HuH-7 (cell line): Measurements from ENCODE around the gene PCDH17.

ENCODE experiments used
- DNase-seq: peaks from one replicate; pipeline ENCODE4 v3.0.0; 2011; ENCODE audit warnings: low spot score

Gene PCDH17

DNA sequence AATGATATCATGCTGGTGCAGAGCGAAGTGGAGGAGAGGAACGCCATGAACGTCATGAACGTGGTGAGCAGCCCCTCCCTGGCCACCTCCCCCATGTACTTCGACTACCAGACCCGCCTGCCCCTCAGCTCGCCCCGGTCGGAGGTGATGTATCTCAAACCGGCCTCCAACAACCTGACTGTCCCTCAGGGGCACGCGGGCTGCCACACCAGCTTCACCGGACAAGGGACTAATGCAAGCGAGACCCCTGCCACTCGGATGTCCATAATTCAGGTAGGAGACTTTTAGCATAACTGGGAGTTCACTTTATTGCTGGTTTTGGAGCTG is 3.3 kb downstream of the PCDH17 start:
- DNase-seq, result no peak

DNA sequence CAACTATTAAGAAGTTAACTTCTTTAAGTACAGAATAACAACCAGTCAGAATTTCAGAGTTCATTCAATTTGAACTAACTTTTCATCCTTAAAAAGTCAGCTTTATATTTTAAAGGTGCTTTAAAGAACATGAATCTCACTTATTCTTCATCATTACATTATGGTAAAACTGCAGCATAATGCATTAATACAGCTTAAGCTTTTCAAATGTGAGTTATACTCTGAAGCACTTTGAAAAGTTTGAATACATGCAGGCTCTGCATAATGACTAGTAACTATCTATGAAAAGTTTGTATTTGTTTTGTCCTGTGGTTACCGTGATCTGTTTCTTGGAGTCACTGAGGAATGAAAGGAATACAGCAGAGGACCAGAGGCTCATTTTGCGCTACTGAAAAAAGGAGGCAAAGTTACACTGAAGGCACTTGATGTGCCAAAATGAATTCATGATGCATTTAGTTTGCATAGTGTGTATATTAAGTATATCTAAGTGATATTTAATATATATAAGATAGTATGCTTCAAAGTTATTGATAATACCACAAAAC is 4.1 kb downstream of the PCDH17 start:
- no peak for DNase-seq

DNA sequence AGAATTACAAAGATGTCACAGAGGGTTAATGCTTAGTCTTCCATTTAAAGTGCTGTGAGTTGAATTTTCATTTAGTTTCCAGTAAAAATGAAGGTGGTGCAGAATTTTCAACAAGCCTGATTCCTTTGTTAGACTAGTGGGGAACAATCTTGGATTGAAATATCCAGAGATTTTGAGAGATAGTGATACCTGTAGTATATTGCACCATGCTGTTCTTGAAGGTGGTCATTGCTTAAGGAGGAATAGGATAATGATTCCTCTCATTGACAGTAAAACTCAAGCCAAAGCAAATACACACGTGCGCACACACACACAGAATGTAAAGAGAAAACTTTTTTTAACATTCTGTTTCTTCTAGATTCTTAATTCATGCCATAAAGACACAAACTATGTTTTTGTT is 5.3 kb downstream of the PCDH17 start:
- DNase-seq, result no peak

DNA sequence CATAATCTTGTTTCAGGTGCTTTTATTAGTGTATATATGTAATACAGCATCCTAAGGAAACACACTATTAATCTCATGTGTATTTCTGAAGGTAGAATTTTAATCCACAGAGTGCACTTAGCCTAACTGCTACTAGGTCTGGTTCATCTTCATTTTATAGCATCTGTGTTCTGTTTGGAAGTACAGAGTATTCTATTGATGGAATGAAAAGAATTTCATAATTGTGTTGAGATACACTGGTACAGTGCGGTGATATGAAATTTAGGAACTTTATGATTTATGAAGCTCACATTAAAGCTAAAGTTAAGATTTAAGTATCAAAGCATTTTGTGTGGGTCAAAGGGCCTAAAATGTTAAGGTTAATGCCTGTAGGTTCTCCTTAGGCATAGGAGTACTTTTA is 6.0 kb downstream of the PCDH17 start:
- DNase-seq, result no peak

DNA sequence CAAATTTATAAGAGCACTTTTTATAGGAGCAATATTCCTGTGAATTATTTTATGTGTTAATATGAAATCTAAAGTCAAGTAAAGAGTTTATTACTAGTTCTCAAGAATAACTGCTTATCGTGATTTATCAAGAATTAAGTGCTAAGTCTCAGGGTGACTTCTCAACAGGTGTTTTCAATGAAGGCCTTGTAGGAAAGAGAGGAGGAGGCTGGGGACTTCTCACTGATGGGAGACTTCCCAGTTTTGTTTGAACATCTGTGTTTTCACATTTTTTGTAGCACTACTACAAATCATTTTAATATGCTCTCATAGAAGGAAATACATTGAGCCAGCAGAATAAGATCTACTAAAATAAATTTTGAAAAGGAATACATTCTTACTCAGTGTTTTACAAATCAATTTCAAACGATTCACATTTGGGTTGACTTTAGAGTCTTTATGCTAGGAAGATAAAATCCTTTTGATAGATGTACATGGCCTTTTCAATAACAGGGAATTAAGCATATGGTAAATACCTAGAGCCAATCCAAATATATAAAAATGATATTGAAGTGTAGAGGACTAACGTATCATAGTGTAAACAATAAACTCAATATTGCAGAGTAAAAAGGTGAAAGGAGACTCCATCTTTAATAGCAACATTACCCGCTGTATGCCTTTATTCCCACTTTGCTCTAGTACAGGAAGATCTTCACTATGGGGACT is 6.8 kb downstream of the PCDH17 start:
- no peak for DNase-seq

DNA sequence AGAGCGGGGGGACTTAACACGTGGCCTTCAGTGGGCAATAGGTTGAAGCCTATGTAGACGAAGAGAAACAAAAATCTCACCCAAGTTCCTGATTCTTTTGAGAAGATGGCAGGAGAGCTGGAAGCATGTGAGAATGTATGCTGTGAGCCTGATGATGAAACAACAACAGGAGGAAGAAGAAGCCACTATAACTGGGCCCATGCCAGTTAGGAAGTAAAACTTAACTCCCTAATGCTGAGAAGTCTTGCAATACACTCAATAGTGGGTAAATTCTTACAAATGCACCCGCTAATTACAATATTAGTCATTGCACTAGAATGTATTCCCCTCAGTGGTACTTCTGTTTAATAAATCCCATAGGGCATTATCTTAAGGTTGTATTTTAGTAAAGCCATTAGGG is 9.1 kb downstream of the PCDH17 start:
- no peak for DNase-seq

DNA sequence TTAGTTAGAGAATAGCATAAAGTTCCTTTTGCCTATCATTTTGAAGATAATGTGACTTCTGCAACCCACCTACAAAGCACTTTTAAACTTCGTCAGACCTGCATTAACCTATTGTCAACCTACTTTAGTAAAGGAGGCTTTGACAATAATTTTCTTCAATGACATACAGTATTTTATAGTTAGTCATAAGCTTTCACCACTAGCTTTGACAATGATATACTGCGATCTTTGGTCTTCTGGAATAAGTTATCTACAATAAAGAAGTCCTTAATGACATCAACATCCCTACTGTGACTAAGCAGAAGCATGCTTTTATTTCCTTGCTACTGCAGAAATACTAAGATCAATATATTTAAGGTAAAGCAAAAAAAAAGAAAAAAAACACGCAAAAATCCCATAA is 9.5 kb downstream of the PCDH17 start:
- no peak for DNase-seq

DNA sequence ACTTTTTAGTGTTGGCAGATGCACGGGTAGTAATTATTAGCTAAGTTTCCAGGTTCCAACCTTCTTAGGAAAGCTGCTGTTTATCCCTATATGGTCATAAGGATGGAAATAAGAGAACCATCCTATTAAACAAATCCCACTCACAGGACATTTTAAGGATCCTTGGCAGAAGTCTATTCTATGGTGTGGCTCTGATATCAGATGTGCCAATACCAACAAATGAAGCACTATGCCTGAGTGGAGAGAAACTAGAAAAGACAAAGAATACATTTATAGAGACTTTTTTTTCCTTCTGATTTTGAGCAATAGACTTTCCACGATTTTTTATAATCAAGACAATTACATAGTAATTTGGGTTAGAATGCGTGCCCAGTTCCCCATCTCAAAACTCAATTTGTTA is 12.6 kb downstream of the PCDH17 start:
- DNase-seq, result no peak

DNA sequence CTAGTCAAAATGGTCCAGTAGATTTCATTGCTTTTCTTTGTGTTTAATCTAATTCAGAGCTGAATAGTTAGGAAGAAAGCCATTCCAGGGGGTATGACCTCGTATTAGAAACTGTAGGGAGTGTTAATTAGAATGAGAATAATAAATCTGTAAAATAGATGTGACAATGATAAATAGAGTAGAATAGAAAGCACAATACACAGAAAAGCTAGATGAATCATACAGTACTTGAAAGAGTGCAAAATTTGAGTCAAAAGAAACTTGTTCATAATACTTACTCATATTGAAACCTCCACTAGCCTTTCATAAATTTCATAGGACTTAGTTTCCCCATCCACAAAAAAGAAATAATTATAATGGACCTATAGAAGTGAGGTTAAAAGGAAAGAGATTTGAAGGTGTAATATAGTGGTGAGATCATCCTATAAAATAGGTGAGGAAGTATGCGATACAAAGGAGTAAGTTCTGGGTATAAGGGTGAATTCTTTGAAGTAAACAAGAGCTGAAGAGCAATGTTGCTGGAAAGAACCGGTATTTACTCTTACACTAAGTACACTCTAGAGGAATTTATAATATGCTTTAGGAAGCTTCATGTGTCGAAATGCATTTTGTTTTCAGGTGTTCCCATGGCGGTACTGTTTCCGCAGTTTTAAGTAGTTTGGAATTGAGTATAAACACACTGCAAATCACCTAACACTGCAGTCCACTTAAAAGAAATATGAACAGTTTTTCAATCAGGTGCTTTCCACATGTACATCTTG is 21.9 kb downstream of the PCDH17 start:
- no peak for DNase-seq

DNA sequence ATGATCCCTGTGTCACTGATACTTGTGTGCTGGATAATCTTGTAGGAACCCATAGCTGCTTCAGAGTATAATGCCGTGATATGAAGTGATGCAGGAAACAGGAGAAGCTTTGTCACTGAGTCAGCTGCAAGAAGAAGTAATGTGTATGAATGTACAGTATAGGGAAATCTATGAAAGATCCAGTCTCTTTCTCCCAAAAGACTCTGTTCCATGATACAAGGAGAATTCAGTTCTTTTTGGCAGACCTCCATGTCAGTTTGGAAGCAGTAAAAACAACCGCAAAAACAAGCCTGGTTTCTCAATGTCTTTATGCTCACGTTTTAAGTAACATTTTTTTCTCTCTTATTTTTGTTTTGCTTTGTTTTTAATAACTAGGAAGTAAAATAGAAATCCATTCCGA is 33.9 kb downstream of the PCDH17 start:
- DNase-seq, result no peak

DNA sequence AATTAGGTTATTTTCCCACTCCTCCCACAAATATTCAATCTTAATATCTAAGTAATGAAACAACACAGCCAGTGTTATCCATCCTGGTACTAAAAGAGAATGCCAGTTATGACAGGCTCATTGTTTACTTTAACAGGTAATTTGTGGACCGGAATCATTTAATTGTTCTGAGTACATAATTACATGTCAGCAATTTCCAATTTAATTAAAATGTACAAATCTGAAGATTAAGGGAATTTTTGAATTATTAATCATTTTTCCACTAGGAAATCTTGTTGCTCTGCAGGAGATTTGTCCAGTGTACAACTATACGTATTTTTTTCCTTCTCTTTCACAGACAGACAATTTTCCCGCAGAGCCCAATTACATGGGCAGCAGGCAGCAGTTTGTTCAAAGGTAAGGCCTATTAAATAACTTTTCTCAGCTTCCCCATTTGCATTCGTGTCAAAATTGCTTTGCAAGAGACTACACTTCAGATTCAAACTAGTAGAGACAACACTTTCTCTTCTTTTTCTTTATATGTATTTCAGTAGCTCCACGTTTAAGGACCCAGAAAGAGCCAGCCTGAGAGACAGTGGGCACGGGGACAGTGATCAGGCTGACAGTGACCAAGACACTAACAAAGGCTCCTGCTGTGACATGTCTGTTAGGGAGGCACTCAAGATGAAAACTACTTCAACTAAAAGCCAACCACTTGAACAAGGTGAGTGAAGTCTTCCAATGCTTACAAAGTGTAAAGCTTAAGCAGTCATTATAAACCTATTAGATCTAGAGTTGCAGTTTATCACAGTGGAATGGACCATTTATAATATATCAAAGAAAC is 34.8 kb downstream of the PCDH17 start:
- DNase-seq, result no peak

DNA sequence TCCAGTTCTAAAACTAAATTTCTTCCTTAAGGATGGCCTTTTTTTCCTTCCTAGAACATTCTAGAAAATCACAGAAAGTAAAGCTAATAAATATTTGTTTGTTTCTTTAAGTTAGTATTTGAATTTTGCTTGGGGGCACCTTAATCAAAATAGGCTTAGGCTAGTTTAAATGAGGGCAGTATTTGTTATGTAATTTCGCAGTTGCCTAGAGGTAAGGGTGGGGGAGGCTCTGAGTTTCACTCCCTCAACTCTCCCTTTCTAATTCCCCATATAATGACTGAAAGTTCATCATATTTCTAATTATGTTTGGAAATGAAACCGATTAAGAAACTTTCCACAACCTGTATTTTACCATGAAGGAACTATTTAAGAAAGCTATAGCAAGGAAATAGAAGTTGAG is 40.6 kb downstream of the PCDH17 start:
- DNase-seq, result no peak

DNA sequence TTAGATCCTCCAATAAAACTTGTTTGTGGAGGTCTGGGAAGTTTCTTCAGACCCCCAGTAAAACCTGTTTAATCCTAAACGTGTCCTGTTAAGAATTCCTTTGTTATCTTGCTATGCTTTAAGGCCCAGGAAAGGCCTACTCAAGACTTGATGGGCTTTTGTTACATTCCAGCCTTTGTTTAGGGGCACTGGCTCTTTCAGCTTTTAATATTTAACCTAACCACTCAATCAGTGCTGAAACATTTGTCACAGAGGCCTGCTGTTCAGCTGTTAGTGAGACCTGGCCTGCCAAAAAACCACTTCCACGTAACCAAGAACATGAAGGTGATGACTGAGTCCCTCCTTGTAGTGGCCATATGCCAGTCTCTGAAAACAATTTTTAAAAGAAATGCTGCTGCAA is 41.7 kb downstream of the PCDH17 start:
- no peak for DNase-seq

DNA sequence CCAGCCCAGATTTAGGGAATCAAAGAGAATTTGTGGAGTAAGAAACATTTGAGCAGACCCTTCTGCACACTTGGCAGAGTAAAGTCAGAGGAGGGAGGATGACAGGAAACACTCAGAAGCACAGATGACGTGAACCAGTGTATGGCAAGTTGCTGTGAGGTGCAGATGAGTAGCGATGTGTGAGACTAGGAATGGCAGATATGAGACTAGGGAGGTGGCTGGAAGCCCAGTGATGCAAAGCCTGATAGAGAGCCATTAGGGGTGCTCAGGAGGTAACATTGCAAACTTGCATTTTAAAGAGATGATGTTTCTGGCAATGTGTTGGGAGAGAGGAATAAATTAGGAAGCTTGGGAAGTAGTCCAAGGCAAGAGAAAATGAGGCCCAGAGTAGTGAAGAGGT is 44.0 kb downstream of the PCDH17 start:
- no peak for DNase-seq

DNA sequence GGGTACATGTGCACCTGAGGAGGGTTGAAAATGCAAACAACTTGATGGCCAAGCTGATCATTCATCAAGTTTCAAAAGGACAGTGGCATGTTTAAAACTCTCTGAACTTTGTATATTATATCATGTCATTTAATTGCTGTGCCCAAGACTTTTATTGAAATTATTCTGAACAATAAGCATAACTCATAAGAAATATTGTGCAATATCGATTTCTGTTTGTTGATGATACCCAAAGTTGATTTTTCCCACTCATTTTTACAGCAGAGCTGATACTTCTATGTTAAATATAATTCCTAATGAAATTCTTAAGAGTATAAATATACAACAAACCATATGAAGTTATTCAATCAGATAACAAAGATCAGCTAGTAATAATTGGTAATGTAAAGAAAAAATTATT is 49.1 kb downstream of the PCDH17 start:
- DNase-seq, result no peak

DNA sequence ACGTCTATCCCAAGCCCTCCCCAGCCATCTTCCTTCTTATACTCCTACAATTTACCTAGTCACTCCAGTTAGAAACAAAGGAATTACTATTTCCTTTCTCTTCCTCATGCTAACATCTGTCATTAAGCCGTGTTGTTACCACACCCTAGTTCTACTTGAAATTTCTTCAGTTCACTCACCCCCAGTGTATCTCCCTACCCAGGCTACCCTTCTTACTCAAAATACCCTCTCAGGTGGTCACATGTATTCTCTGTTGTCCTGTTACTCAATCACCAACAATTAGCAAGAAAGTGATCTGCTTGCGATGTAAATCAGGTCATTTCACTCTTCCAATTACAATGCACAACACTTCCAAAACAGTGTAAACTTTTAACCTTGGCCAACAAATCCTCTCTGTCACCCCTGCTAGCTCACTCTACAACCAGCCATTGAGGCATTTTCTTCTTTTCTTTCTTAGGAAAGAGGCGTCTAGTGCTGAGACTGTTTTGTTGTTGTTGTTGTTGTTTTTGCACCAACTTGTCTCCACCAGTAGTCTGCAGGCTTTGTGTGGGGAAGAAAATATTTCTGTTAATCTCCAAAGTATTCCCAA is 50.7 kb downstream of the PCDH17 start:
- no peak for DNase-seq

DNA sequence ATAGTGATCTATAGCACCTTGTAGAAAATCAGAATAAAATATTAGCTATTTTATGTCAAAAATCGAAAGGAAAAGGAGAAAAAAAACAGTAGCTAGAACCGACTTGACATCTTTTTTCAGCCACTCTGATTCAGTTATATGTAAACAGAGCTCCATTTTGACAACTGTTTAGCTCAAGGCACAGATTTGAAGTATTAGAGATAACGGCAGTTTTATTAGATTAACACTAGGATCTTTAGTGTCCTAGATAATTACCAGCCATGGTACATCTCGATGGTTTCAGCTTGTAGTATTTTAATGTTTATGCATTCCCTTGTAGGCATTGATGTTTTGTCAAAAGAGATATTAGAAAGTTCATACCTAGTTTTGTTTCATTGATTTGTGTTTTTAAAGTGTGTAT is 67.3 kb downstream of the PCDH17 start:
- no peak for DNase-seq

DNA sequence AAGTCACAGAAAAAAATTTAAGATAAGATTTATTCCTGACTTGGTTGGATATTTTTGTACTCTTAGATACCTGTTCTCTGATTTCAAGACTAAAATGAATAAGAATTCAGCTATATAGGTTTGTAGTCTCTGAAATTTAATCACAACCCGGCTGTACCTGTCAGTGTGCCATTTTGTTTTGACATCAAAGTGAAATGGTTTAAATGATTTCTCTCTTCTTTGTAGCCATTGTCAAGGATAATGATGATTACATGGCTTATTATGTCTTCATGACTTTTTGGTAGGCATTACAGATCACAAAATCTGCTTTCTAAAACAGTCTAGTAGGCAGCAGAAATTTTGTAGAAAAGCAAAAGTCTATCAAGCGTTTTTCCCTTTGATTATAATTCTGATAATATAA is 72.5 kb downstream of the PCDH17 start:
- no peak for DNase-seq

DNA sequence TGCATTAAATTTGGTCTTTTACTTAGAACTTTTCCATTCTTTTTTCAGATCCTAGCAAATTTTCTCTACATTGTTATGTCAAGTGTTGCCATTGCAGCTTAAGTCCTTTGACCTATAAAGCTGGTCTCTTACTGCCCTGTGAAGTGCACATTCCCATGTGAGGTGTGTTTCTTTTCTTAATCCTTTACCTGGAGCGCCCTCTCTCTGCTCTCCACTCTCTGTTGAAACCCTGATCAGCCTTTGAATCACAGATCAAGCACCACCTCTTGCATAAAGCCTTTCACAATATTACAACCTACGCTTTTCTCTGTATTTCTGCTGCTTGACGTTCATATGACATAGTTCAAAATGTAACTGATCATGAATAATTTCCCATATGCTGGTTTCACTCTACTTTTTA is 84.8 kb downstream of the PCDH17 start:
- DNase-seq, result peak; percentile 1

DNA sequence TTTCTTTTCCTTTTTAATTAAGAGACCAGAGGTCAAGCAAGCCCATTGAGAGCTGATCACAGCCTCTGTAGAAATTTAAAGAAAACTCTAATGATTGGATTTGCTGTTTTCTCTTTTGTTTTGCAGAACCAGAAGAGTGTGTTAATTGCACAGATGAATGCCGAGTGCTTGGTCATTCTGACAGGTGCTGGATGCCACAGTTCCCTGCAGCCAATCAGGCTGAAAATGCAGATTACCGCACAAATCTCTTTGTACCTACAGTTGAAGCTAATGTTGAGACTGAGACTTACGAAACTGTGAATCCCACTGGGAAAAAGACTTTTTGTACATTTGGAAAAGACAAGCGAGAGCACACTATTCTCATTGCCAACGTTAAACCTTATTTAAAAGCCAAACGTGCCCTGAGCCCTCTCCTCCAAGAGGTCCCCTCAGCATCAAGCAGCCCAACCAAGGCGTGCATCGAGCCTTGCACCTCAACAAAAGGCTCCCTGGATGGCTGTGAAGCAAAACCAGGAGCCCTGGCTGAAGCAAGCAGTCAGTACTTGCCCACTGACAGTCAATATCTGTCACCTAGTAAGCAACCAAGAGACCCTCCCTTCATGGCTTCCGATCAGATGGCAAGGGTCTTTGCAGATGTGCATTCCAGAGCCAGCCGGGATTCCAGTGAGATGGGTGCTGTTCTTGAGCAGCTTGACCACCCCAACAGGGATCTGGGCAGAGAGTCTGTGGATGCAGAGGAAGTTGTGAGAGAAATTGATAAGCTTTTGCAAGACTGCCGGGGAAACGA is 93.1 kb downstream of the PCDH17 start:
- no peak for DNase-seq

DNA sequence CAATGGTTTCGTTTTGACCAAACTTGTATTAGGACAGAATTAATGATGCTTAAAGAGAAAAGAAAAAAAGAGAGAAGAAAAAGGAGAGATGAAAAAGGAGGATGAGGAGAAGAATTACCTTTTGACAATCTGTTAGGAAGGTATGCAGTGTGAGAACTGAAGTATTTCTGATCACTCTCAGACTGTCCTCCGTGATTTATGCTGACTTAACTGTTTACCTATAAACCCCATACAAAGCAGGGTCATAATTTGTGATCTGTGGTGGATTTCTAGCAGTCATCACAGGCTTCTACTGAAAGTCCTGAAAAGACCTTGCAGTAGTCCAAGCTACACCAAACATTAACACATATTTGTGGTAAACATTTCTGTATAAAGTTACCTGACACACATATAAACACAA is 93.9 kb downstream of the PCDH17 start:
- DNase-seq, result no peak

DNA sequence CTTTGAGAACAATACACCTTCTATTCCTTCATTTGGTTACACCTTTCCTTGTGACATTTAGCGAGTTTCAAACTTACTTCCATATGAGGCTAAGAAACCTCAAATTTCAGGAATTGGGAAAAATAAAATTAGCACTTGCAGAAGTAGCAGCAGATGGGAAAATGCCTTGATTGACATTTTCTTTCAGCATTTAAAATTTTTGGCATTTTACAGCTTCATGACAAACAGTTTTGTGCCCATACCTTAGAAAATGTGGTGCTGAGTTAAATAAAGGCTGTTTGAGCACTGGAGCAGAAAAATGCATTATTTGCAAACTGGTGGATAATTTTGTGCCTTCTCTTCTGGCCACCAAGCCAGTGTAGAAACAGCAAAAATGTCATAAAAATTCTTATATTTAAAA is 95.4 kb downstream of the PCDH17 start:
- no peak for DNase-seq
